T-helper 17 cell (primary cell): ENCODE measurements around the gene DLG2. TPM values are rescaled to one million over a fixed set of nuclear protein-coding genes. Genes with fewer than 3 reads are reported as not detected.

Experiments used
- ATAC-seq: fragments of 150-1000 bp; cut with Tn5 transposase; 2 replicates; pipeline ENCODE4 v1.10.0; 2021; ENCODE audit warnings: mild to moderate bottlenecking, moderate library complexity
- DNase-seq, 3 donors: peaks; one replicate each; pipeline versions ENCODE4 v3.0.0 to v3.0.0-alpha.2; 2020 to 2021
- H3K9me3 ChIP-seq: one replicate; pipeline ENCODE4 v1.7.0; 2013; ENCODE audit warnings: low read length, mild to moderate bottlenecking; ENCODE audit not compliant: control insufficient read depth, poor library complexity, severe bottlenecking
- H3K27ac Mint-ChIP-seq: one replicate; pipeline ENCODE4 v1.8.0; 2022; ENCODE audit warnings: mild to moderate bottlenecking, moderate library complexity, mixed read lengths
- H3K27me3 Mint-ChIP-seq: one replicate; pipeline ENCODE4 v1.8.0; 2022; ENCODE audit warnings: mixed read lengths
- H3K36me3 Mint-ChIP-seq: one replicate; pipeline ENCODE4 v1.8.0; 2022; ENCODE audit warnings: low read depth, mixed read lengths
- H3K4me1 Mint-ChIP-seq: one replicate; pipeline ENCODE4 v1.8.0; 2022; ENCODE audit warnings: mild to moderate bottlenecking, mixed read lengths
- H3K4me3 Mint-ChIP-seq: one replicate; pipeline ENCODE4 v1.8.0; 2022; ENCODE audit warnings: mild to moderate bottlenecking, moderate library complexity, mixed read lengths
- total RNA-seq, 4 donors: library from RNA in 2 of 4; stranded (reverse) in 2 of 4; gene quantifications; one replicate each; pipeline ENCODE4 v1.2.3 and lab custom pipeline; 2022 to 2026

DLG2 gene
- total RNA-seq, 2 donors from 2014 or later, result 1.0 to 2.2 TPM

DNA sequence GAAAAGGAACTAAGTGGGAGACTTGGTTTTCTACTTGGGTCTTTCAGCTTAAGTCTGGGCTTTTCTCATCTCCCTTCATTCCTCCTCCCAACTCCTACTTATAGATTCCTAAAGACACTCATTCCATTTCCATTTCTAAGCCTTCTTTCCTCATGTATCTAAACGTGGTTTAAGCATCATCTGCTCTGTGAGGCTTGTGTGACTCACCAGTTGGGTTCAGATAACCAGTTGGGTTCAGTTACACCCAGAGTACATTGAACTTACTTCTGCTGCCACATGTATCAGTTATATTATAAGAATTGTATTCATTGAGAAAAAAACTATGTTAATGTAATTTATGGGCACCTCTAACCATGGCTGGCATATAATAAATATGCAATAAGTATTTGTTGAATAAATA, 1509.8 kb downstream of the DLG2 start:
- no peak overlapping the region for H3K4me3 Mint-ChIP-seq
- H3K36me3 Mint-ChIP-seq, result no peaks in the 10 kb centered on the region
- H3K27me3 Mint-ChIP-seq, result no peaks in the 10 kb centered on the region
- H3K9me3 ChIP-seq, result no peaks in the 10 kb centered on the region
- no peak for DNase-seq
- no peak overlapping the region for H3K27ac Mint-ChIP-seq
- no peak for ATAC-seq
- H3K4me1 Mint-ChIP-seq, result no peaks in the 10 kb centered on the region

- H3K36me3 Mint-ChIP-seq, result no peaks in the 10 kb centered on the region
- no peak overlapping the region for H3K4me3 Mint-ChIP-seq
- DNase-seq (no peak), ATAC-seq (no peak)
- no peaks in the 10 kb centered on the region for H3K4me1 Mint-ChIP-seq
- no peaks in the 10 kb centered on the region for H3K9me3 ChIP-seq
- no peak overlapping the region for H3K27ac Mint-ChIP-seq
- no peaks in the 10 kb centered on the region for H3K27me3 Mint-ChIP-seq
Observed at GRCh38 chr11:84106541-84106940, 1520.6 kb downstream of the DLG2 start.

DNA sequence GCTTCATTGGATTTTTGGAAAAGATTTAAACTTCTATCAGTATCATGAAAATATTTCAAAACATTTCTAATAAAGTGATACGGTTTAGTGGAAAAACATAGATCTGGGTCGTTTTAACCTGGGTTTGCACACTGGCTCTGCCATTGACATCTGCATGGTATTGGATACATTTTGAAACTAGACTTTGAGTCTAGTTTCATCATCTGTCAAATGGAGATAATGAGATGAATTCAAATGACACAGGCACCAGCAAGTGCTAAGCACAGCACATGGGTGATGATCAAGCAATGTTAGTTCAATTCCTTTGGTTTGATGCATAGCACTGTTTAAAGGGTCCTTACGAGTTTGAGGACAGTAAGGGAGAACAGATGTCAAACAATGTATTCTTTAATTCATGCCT, 1522.0 kb downstream of the DLG2 start:
- H3K36me3 Mint-ChIP-seq, result no peaks in the 10 kb centered on the region
- no peaks in the 10 kb centered on the region for H3K4me1 Mint-ChIP-seq
- DNase-seq (no peak), ATAC-seq (no peak)
- no peaks in the 10 kb centered on the region for H3K9me3 ChIP-seq
- H3K27ac Mint-ChIP-seq, result no peak overlapping the region
- no peaks in the 10 kb centered on the region for H3K27me3 Mint-ChIP-seq
- no peak overlapping the region for H3K4me3 Mint-ChIP-seq

- H3K9me3 ChIP-seq, result no peaks in the 10 kb centered on the region
- no peaks in the 10 kb centered on the region for H3K4me1 Mint-ChIP-seq
- H3K27ac Mint-ChIP-seq, result no peak overlapping the region
- DNase-seq (no peak), ATAC-seq (no peak)
- no peaks in the 10 kb centered on the region for H3K36me3 Mint-ChIP-seq
- H3K4me3 Mint-ChIP-seq, result no peak overlapping the region
- H3K27me3 Mint-ChIP-seq, result no peaks in the 10 kb centered on the region
Observed at GRCh38 chr11:84103096-84103495, 1524.0 kb downstream of the DLG2 start.

DNA sequence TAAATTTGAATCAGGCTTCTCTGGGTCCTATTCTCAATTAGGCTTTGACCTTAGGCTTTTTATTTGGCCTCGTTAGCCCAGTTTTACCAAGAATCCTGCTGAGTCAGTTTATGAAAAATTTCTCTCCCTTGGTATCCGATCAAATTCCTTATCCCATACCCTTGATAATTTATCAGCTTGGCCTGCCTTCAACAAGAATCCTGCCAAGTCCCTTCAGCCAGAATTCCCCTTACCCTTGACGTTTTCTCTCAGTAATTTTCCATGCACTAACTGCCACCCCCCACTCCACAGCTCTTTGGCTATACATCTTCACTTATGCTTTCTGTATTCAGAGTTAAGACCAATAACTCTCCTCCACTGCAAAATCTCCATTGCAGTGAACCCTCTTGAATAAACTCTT, 1530.0 kb downstream of the DLG2 start:
- no peak overlapping the region for H3K4me3 Mint-ChIP-seq
- no peaks in the 10 kb centered on the region for H3K36me3 Mint-ChIP-seq
- H3K9me3 ChIP-seq, result no peaks in the 10 kb centered on the region
- no peak for ATAC-seq
- no peaks in the 10 kb centered on the region for H3K4me1 Mint-ChIP-seq
- H3K27ac Mint-ChIP-seq, result no peak overlapping the region
- DNase-seq, result no peak
- H3K27me3 Mint-ChIP-seq, result no peaks in the 10 kb centered on the region

- Mint-ChIP-seq H3K4me3 (no peak overlapping the region), H3K4me1 (no peaks in the 10 kb centered on the region), H3K27ac (no peak overlapping the region), H3K27me3 (no peaks in the 10 kb centered on the region), H3K36me3 (no peaks in the 10 kb centered on the region)
- DNase-seq (no peak), ATAC-seq (no peak)
- H3K9me3 ChIP-seq, result no peaks in the 10 kb centered on the region
Observed at GRCh38 chr11:84091212-84091986, 1535.7 kb downstream of the DLG2 start.

GRCh38 chr11:84089072-84090057, 1537.8 kb downstream of the DLG2 start:
- no peaks in the 10 kb centered on the region for H3K9me3 ChIP-seq
- no peaks in the 10 kb centered on the region for H3K27me3 Mint-ChIP-seq

GRCh38 chr11:84071851-84072250, 1555.3 kb downstream of the DLG2 start:
- ATAC-seq (no peak), DNase-seq (no peak)
- Mint-ChIP-seq H3K36me3 (no peaks in the 10 kb centered on the region), H3K4me3 (no peak overlapping the region), H3K27me3 (no peaks in the 10 kb centered on the region), H3K4me1 (no peaks in the 10 kb centered on the region), H3K27ac (no peak overlapping the region)
- no peaks in the 10 kb centered on the region for H3K9me3 ChIP-seq

More at GRCh38 chr11:84089072-84090057, 1537.8 kb downstream of the DLG2 start:
- ATAC-seq (no peak), DNase-seq (no peak)
- H3K36me3 Mint-ChIP-seq, result no peaks in the 10 kb centered on the region
- no peaks in the 10 kb centered on the region for H3K4me1 Mint-ChIP-seq
- no peak overlapping the region for H3K27ac Mint-ChIP-seq
- no peak overlapping the region for H3K4me3 Mint-ChIP-seq

GRCh38 chr11:84069048-84069447, 1558.1 kb downstream of the DLG2 start:
- no peaks in the 10 kb centered on the region for H3K4me1 Mint-ChIP-seq
- no peaks in the 10 kb centered on the region for H3K27me3 Mint-ChIP-seq
- no peak for ATAC-seq

GRCh38 chr11:84061726-84062125, 1565.4 kb downstream of the DLG2 start:
- Mint-ChIP-seq H3K27ac (no peak overlapping the region), H3K4me1 (no peaks in the 10 kb centered on the region), H3K27me3 (no peaks in the 10 kb centered on the region), H3K36me3 (no peaks in the 10 kb centered on the region), H3K4me3 (no peak overlapping the region)
- H3K9me3 ChIP-seq, result no peaks in the 10 kb centered on the region
- DNase-seq (no peak), ATAC-seq (no peak)

More at GRCh38 chr11:84069048-84069447, 1558.1 kb downstream of the DLG2 start:
- Mint-ChIP-seq H3K36me3 (no peaks in the 10 kb centered on the region), H3K27ac (no peak overlapping the region), H3K4me3 (no peak overlapping the region)
- no peak for DNase-seq
- H3K9me3 ChIP-seq, result no peaks in the 10 kb centered on the region

DNA sequence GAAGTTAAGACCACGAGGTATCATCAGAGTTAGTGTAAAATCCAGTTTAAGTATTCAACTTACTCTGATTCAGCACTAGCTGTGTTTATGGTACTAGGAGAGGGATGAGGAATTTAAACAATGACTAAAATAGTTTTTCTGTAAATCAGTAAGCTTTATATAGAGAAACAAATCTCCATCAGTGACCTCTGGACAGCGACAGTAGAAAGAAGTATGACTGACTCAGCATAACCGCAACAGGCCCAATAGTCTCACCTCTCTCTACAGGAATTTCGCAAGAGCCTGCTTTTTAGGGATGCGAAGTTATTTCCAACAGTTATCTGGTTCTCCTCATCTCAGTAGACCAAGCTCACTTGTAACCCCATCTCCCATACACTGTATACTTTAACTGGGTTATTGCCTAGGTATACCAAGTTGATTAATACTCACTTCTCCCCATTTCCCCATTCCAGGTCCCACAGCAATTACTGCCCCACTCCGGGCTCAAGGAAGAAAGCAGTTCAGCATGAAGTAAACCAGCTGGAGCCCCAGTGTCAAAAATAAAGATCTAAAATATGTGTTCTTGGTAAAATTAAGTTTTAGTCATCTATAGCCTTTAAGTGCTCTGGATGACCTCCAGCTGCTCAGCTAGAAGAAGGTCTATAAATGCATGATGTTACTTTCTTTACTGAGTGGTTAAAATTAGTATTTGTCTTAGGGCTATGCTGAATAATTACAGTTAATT, 1570.3 kb downstream of the DLG2 start:
- no peak for ATAC-seq
- no peak overlapping the region for H3K27ac Mint-ChIP-seq
- H3K27me3 Mint-ChIP-seq, result no peaks in the 10 kb centered on the region
- no peak for DNase-seq
- H3K36me3 Mint-ChIP-seq, result no peaks in the 10 kb centered on the region
- no peaks in the 10 kb centered on the region for H3K4me1 Mint-ChIP-seq
- no peak overlapping the region for H3K4me3 Mint-ChIP-seq
- no peaks in the 10 kb centered on the region for H3K9me3 ChIP-seq

- H3K4me3 Mint-ChIP-seq, result no peak overlapping the region
- no peaks in the 10 kb centered on the region for H3K4me1 Mint-ChIP-seq
- H3K27me3 Mint-ChIP-seq, result no peaks in the 10 kb centered on the region
- no peak overlapping the region for H3K27ac Mint-ChIP-seq
- H3K36me3 Mint-ChIP-seq, result no peaks in the 10 kb centered on the region
- H3K9me3 ChIP-seq, result no peaks in the 10 kb centered on the region
- no peak for ATAC-seq
- DNase-seq, result no peak
Observed at GRCh38 chr11:84045146-84045545, 1582.0 kb downstream of the DLG2 start.

- no peak for DNase-seq
Observed at GRCh38 chr11:84044706-84045105, 1582.4 kb downstream of the DLG2 start.

More at GRCh38 chr11:84044706-84045105, 1582.4 kb downstream of the DLG2 start:
- Mint-ChIP-seq H3K36me3 (no peaks in the 10 kb centered on the region), H3K27ac (no peak overlapping the region), H3K27me3 (no peaks in the 10 kb centered on the region), H3K4me1 (no peaks in the 10 kb centered on the region), H3K4me3 (no peak overlapping the region)
- no peak for ATAC-seq
- no peaks in the 10 kb centered on the region for H3K9me3 ChIP-seq
